HG02623 (cell line): Measurements from ENCODE around the gene EEFSEC.

Experiments used
- ATAC-seq: cut with Tn5 transposase; IDR thresholded peaks from one replicate; pipeline ENCODE4 v1.9.1; 2021; ENCODE audit warnings: moderate library complexity; ENCODE audit not compliant: unreplicated experiment

The EEFSEC gene

DNA sequence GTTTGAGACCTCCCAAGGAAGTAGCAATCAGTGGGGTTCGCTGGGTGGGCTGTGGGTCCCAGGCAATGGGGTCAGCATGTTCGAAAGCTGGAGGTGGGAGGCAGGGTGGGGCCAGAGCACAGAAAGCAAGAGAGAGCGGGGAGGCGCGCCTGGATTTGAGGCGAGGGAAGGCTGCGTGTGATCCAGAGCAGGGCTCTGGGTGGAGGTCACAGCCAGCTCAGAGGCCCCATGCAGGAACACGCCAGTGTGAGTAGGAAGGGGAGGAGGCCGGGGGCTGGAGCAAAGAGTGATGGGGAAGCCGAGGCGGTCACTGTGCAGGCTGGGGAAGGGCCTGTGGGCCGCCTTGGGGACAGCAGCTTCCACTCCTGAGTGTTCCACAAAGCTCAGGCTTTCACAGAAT is 304.7 kb downstream of the EEFSEC start:
- ATAC-seq, result no peak
